ENCODE results near the gene AK4.

DNA sequence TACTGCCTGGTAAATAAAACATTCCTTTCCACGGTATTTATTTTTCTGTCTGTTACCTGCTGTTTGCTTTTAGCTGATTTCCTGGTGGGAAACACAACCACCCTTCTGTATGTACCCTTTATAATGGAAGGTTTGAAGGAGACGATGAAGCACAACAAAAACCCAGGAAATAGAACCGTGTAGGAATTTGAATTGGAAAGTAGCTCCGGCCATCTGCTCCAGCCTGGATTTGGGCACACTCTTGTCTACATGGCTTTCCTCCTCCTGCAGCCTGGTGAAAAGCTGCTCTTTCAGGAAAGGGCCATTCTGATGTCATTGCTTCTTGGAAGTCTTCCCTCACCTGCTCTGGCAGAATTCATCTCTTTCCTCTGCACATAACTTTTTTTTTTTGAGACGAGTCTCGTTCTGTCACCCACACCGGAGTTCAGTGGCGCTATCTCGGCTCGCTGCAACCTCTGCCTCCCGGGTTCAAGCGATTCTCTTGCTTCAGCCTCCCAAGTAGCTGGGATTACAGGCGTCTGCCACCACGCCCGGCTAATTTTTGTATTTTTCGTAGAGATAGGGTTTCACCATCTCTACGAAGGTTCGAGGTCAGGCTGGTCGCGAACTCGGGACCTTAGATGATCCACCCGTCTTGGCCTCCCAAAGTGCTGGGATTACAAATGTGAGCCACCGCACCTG lies 2.7 kb downstream of the AK4 start:
- TF ChIP-seq POLR2A (IDR thresholded peaks at IDR 0.05): no peak
- TF ChIP-seq, protein P1, sequence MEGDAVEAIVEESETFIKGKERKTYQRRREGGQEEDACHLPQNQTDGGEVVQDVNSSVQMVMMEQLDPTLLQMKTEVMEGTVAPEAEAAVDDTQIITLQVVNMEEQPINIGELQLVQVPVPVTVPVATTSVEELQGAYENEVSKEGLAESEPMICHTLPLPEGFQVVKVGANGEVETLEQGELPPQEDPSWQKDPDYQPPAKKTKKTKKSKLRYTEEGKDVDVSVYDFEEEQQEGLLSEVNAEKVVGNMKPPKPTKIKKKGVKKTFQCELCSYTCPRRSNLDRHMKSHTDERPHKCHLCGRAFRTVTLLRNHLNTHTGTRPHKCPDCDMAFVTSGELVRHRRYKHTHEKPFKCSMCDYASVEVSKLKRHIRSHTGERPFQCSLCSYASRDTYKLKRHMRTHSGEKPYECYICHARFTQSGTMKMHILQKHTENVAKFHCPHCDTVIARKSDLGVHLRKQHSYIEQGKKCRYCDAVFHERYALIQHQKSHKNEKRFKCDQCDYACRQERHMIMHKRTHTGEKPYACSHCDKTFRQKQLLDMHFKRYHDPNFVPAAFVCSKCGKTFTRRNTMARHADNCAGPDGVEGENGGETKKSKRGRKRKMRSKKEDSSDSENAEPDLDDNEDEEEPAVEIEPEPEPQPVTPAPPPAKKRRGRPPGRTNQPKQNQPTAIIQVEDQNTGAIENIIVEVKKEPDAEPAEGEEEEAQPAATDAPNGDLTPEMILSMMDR (IDR thresholded peaks at IDR 0.05): no peak

Measured in esophagus squamous epithelium (tissue), 4 donors.